ENCODE measurements around the gene SORCS2. TPM values are rescaled to one million over a fixed set of nuclear protein-coding genes. Genes with fewer than 3 reads are reported as not detected.

Gene SORCS2
- total and polyA plus RNA-seq, 2 of the 8 experiments (the other 6 are each of a cell fraction or from before 2014, with no cell fraction given) = 0.36 to 1.8 TPM

- no peak overlapping the region for H4K8ac ChIP-seq (ENCODE audit: extremely low read depth, insufficient read depth, low read length)
- H3K56ac ChIP-seq (replicated peaks; ENCODE audit: insufficient read length, low read depth, low read length) = no peak overlapping the region
- H3K9ac ChIP-seq (replicated peaks in 1 of 4; ENCODE audit: extremely low read depth in 1 of 4, low read depth in 3 of 4, low read length in 3 of 4) = no peak overlapping the region
- CTCF ChIA-PET (ENCODE audit: partially characterized antibody) = interaction anchor here (2.4 kb wide), 1 partner anchor 17 kb away, joined by 12 read pairs; no protein-coding TSS in a partner anchor
- no peak overlapping the region for H2BK5ac ChIP-seq (ENCODE audit: low read depth, low read length)
- no peak overlapping the region for H3K4ac ChIP-seq (replicated peaks; ENCODE audit: insufficient read length, low read depth, low read length)
- no peak overlapping the region for H3K27ac ChIP-seq (ENCODE audit: low read depth, low read length)
- H2BK20ac ChIP-seq (ENCODE audit: low read length) = no peak overlapping the region
- H3K18ac ChIP-seq (ENCODE audit: extremely low read depth, low read length) = no peak overlapping the region
- no peaks in the 10 kb centered on the region for H3K79me1 ChIP-seq (ENCODE audit: low read depth, low read length)
- TF ChIP-seq YY1 (IDR thresholded peaks at IDR 0.05; ENCODE audit: low read depth, low read length) (no peak), RNF2 (IDR thresholded peaks at IDR 0.05; ENCODE audit: borderline replicate concordance, low read depth, low read length, missing control alignments, poor library complexity, severe bottlenecking) (no peak), ASH2L (IDR thresholded peaks at IDR 0.05; ENCODE audit: low read length) (no peak), POLR2A (IDR thresholded peaks at IDR 0.05; ENCODE audit: control extremely low read depth in 1 of 2, low read depth in 2 of 2, low read length in 2 of 2) (no peak), SIRT6 (IDR thresholded peaks at IDR 0.05; ENCODE audit: low read length) (no peak), EZH2 (IDR thresholded peaks at IDR 0.05; ENCODE audit: low read depth, low read length, severe bottlenecking) (no peak), SP2 (IDR thresholded peaks at IDR 0.05; ENCODE audit: low read length) (no peak), BACH1 (IDR thresholded peaks at IDR 0.05; ENCODE audit: low read length) (no peak), USF2 (IDR thresholded peaks at IDR 0.05; ENCODE audit: low read length) (no peak), POLR2AphosphoS5 (IDR thresholded peaks at IDR 0.05; ENCODE audit: low read depth, low read length) (no peak), TEAD4 (IDR thresholded peaks at IDR 0.05; ENCODE audit: low read depth, low read length) (no peak), SP4 (IDR thresholded peaks at IDR 0.05; ENCODE audit: low read length) (no peak), SP1 (IDR thresholded peaks at IDR 0.05; ENCODE audit: low read depth, low read length) (no peak)
- no peak overlapping the region for H2BK120ac ChIP-seq (replicated peaks; ENCODE audit: low read depth, low read length)
- no peak overlapping the region for H2AK5ac ChIP-seq (ENCODE audit: low read depth, low read length)
- H4K20me1 ChIP-seq (replicated peaks in 1 of 2; ENCODE audit: control insufficient read depth in 1 of 2, insufficient read depth in 2 of 2, low read length in 2 of 2) = no peaks in the 10 kb centered on the region
- no peak overlapping the region for H3K4me2 ChIP-seq (ENCODE audit: insufficient read depth in 1 of 2, low read depth in 2 of 2, low read length in 2 of 2)
- no peak for DNase-seq (ENCODE audit: low read depth in 1 of 2, low spot score in 2 of 2)
- no peak overlapping the region for H3K14ac ChIP-seq (ENCODE audit: insufficient read length)
- no peaks in the 10 kb centered on the region; a peak in 1 of 7 replicates for H3K4me1 ChIP-seq (replicated peaks in 1 of 4; ENCODE audit: control insufficient read depth in 3 of 4, insufficient read depth in 4 of 4, low read length in 3 of 4)
- no peak overlapping the region for H3K23ac ChIP-seq (ENCODE audit: insufficient read length)
- no peak overlapping the region for H2AFZ ChIP-seq (ENCODE audit: low read length)
- peaks cover 5% of the 10 kb centered on the region; the same call in 1 of the 2 replicates for H3K23me2 ChIP-seq (ENCODE audit: low read depth, low read length)
- H3K36me3 ChIP-seq (ENCODE audit: control insufficient read depth in 2 of 4, insufficient read depth in 4 of 4, low read length in 3 of 4) = no peaks in the 10 kb centered on the region
- H3K9me3 ChIP-seq (ENCODE audit: insufficient read depth in 2 of 2, low read depth in 1 of 2, low read length in 1 of 2) = no peaks in the 10 kb centered on the region
- no peak for FAIRE-seq
- no peak overlapping the region for H4K91ac ChIP-seq (replicated peaks; ENCODE audit: insufficient read length, low read length)
- no peak overlapping the region for H3K4me3 ChIP-seq (ENCODE audit: extremely low read depth in 1 of 4, insufficient read depth in 2 of 4, low read depth in 3 of 4, low read length in 4 of 4)
- H3K79me2 ChIP-seq (ENCODE audit: control insufficient read depth in 1 of 2, insufficient read depth in 2 of 2, low read length in 2 of 2) = no peaks in the 10 kb centered on the region
- POLR2A ChIA-PET (ENCODE audit: partially characterized antibody) = no interaction called here
- no peak overlapping the region for H2BK12ac ChIP-seq (ENCODE audit: low read depth, low read length)
- no peaks in the 10 kb centered on the region for H3K27me3 ChIP-seq (replicated peaks in 1 of 4; ENCODE audit: control insufficient read depth in 3 of 4, extremely low read depth in 1 of 4, insufficient read depth in 3 of 4, low read length in 3 of 4)
- no peak overlapping the region for H4K5ac ChIP-seq (ENCODE audit: insufficient read length, low read depth, low read length)
- no peak overlapping the region for H2BK15ac ChIP-seq (ENCODE audit: low read length)
- 92% methylated on average over 6 of the region's 6 CpGs; no CpG with 5 or more reads in 1 of the 2 experiments for WGBS, 2 experiments (ENCODE audit: extremely low coverage in 1 of 2, insufficient coverage in 1 of 2, insufficient read length in 1 of 2, insufficient replicate concordance in 2 of 2, low coverage in 1 of 2, low lambda C conversion rate in 2 of 2, missing lambda C conversion rate in 1 of 2)
Observed at GRCh38 chr4:7352486-7352885, 160.1 kb downstream of the SORCS2 start.
